Endodermal cell (in vitro differentiated cells): ENCODE measurements around the gene TNS3. TPM values are rescaled to one million over a fixed set of nuclear protein-coding genes. Genes with fewer than 3 reads are reported as not detected.

Experiments used
- DNase-seq: peaks from one replicate; pipeline ENCODE4 v3.0.0-alpha.2; 2017
- H3K27ac ChIP-seq: 2 replicates; pipeline ENCODE4 v1.5.1; 2013; ENCODE audit warnings: mild to moderate bottlenecking, low read depth, low read length, moderate library complexity
- H3K27me3 ChIP-seq: 2 replicates; pipeline ENCODE4 v1.6.1; 2013; ENCODE audit warnings: mild to moderate bottlenecking, low read length, moderate library complexity; ENCODE audit not compliant: insufficient read depth, control insufficient read depth, poor library complexity, severe bottlenecking
- H3K36me3 ChIP-seq: 2 replicates; pipeline ENCODE4 v1.7.0; 2013; ENCODE audit warnings: mild to moderate bottlenecking, low read length, moderate library complexity; ENCODE audit not compliant: control insufficient read depth, insufficient read depth
- H3K4me1 ChIP-seq: one replicate; pipeline ENCODE4 v1.7.0; 2013; ENCODE audit warnings: low read length; ENCODE audit not compliant: control insufficient read depth, insufficient read depth
- H3K4me3 ChIP-seq: 2 replicates; pipeline ENCODE4 v1.5.1; 2013; ENCODE audit warnings: mild to moderate bottlenecking, low read length, moderate library complexity
- H3K9ac ChIP-seq: 2 replicates; pipeline ENCODE4 v1.6.1; 2013; ENCODE audit warnings: mild to moderate bottlenecking, low read length, moderate library complexity; ENCODE audit not compliant: poor library complexity, severe bottlenecking; ENCODE audit errors: extremely low read depth
- H3K9me3 ChIP-seq: 2 replicates; pipeline ENCODE4 v1.6.1; 2013; ENCODE audit warnings: mild to moderate bottlenecking, low read length, moderate library complexity; ENCODE audit not compliant: control insufficient read depth
- H3K27ac Mint-ChIP-seq: 2 replicates; pipeline ENCODE4 v1.8.0; 2020; ENCODE audit warnings: mixed read lengths
- H3K27me3 Mint-ChIP-seq: 2 replicates; pipeline ENCODE4 v1.8.0; 2021; ENCODE audit warnings: mild to moderate bottlenecking, mixed read lengths; ENCODE audit not compliant: insufficient read depth
- H3K36me3 Mint-ChIP-seq: 2 replicates; pipeline ENCODE4 v1.8.0; 2020; ENCODE audit warnings: low read depth, mixed read lengths
- H3K4me1 Mint-ChIP-seq: 2 replicates; pipeline ENCODE4 v1.8.0; 2020; ENCODE audit warnings: mixed read lengths
- H3K4me3 Mint-ChIP-seq: 2 replicates; pipeline ENCODE4 v1.8.0; 2020; ENCODE audit warnings: mild to moderate bottlenecking, moderate library complexity, mixed read lengths
- H3K9me3 Mint-ChIP-seq: 2 replicates; pipeline ENCODE4 v1.8.0; 2020; ENCODE audit warnings: mild to moderate bottlenecking, mixed read lengths
- WGBS, 2 experiments: methylation state at CpG; one replicate each; pipeline versions ENCODE4 v1.1.5 to v1.1.7; 2013; ENCODE audit warnings: missing lambda C conversion rate in 2 of 2, mixed read lengths in 1 of 2; ENCODE audit not compliant: insufficient coverage in 1 of 2, insufficient read length in 1 of 2; 5-methylcytosine and 5-hydroxymethylcytosine counted together
- total RNA-seq, 2 donors: library from RNA; stranded (reverse); fragmentation: NEBNext Ultra II Directional in 1 of 2; extraction: Animal tissue kit (Norgen Biotek cat#: 25700) in 1 of 2; gene quantifications; 2 replicates in 1 of 2; 3 replicates in 1 of 2; pipeline ENCODE4 v1.2.1, GENCODE V29; 2021
- TF ChIP-seq, protein P1 (sequence below): fragments of 200-600 bp; sonication (generic); conservative IDR thresholded peaks from 2 replicates; pipeline ENCODE4 v1.5.0; 2021; ENCODE audit warnings: antibody characterized with exemption, mild to moderate bottlenecking

The TNS3 gene
- total RNA-seq, 2 donors from 2014 or later, result 33.8 to 38.5 TPM

GRCh38 chr7:47227762-47228177 is 354.1 kb downstream of the TNS3 start:
- Histone ChIP-seq H3K27me3 (no peaks in the 10 kb centered on the region), H3K27ac (no peak overlapping the region), H3K9ac (no peak overlapping the region), H3K4me1 (no peaks in the 10 kb centered on the region), H3K9me3 (no peaks in the 10 kb centered on the region), H3K4me3 (no peak overlapping the region), H3K36me3 (no peaks in the 10 kb centered on the region)
- 86 to 87% methylated on average over 2 to 6 of the region's 6 CpGs for WGBS, 2 experiments
- Mint-ChIP-seq H3K27me3 (no peaks in the 10 kb centered on the region), H3K9me3 (peaks cover 11% of the 10 kb centered on the region), H3K4me3 (no peak overlapping the region), H3K4me1 (peaks cover 2% of the 10 kb centered on the region), H3K27ac (no peak overlapping the region), H3K36me3 (no peaks in the 10 kb centered on the region)
- no peak for DNase-seq
- TF ChIP-seq, protein P1, sequence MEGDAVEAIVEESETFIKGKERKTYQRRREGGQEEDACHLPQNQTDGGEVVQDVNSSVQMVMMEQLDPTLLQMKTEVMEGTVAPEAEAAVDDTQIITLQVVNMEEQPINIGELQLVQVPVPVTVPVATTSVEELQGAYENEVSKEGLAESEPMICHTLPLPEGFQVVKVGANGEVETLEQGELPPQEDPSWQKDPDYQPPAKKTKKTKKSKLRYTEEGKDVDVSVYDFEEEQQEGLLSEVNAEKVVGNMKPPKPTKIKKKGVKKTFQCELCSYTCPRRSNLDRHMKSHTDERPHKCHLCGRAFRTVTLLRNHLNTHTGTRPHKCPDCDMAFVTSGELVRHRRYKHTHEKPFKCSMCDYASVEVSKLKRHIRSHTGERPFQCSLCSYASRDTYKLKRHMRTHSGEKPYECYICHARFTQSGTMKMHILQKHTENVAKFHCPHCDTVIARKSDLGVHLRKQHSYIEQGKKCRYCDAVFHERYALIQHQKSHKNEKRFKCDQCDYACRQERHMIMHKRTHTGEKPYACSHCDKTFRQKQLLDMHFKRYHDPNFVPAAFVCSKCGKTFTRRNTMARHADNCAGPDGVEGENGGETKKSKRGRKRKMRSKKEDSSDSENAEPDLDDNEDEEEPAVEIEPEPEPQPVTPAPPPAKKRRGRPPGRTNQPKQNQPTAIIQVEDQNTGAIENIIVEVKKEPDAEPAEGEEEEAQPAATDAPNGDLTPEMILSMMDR, result no peak

GRCh38 chr7:47226696-47227095 is 355.2 kb downstream of the TNS3 start:
- H3K27me3 Mint-ChIP-seq, result no peaks in the 10 kb centered on the region
- TF ChIP-seq, protein P1, result no peak
- no peaks in the 10 kb centered on the region for H3K36me3 Mint-ChIP-seq
- no peak overlapping the region for H3K4me3 ChIP-seq
- H3K9me3 ChIP-seq, result no peaks in the 10 kb centered on the region
- H3K36me3 ChIP-seq, result no peaks in the 10 kb centered on the region
- no peaks in the 10 kb centered on the region for H3K27me3 ChIP-seq
- DNase-seq, result no peak
- no peak overlapping the region for H3K9ac ChIP-seq
- no peak overlapping the region for H3K27ac Mint-ChIP-seq
- H3K9me3 Mint-ChIP-seq, result peaks cover 11% of the 10 kb centered on the region
- H3K4me1 ChIP-seq, result no peaks in the 10 kb centered on the region
- H3K4me3 Mint-ChIP-seq, result no peak overlapping the region
- WGBS, 2 experiments, result 91 to 96% methylated on average over 3 to 5 of the region's 5 CpGs
- peaks cover 2% of the 10 kb centered on the region for H3K4me1 Mint-ChIP-seq
- no peak overlapping the region for H3K27ac ChIP-seq

GRCh38 chr7:47225387-47226131 is 356.4 kb downstream of the TNS3 start:
- H3K27ac ChIP-seq, result no peak overlapping the region
- TF ChIP-seq, protein P1, result no peak
- H3K4me3 ChIP-seq, result no peak overlapping the region
- peaks cover 11% of the 10 kb centered on the region for H3K9me3 Mint-ChIP-seq
- H3K36me3 Mint-ChIP-seq, result no peaks in the 10 kb centered on the region
- no peaks in the 10 kb centered on the region for H3K27me3 ChIP-seq
- H3K4me3 Mint-ChIP-seq, result no peak overlapping the region
- H3K9me3 ChIP-seq, result no peaks in the 10 kb centered on the region
- DNase-seq, result no peak
- H3K4me1 Mint-ChIP-seq, result peaks cover 2% of the 10 kb centered on the region
- no peaks in the 10 kb centered on the region for H3K4me1 ChIP-seq
- no peaks in the 10 kb centered on the region for H3K27me3 Mint-ChIP-seq
- H3K9ac ChIP-seq, result no peak overlapping the region
- WGBS, 2 experiments, result 87 to 89% methylated on average over 2 to 3 of the region's 3 CpGs
- no peak overlapping the region for H3K27ac Mint-ChIP-seq
- no peaks in the 10 kb centered on the region for H3K36me3 ChIP-seq
